DND-41 (cell line): Measurements from ENCODE around the gene RUNX3.

Experiments used
- ATAC-seq: fragments of 200-7000 bp; cut with Tn5 transposase; 3 replicates; pipeline ENCODE4 v1.9.1; 2021; ENCODE audit warnings: low read depth; ENCODE audit not compliant: insufficient read depth
- DNase-seq: peaks from one replicate; pipeline ENCODE4 v3.0.0-alpha.2; 2020
- H2AFZ ChIP-seq: 2 replicates; pipeline ENCODE4 v1.6.0; 2012; ENCODE audit warnings: low read depth, low read length
- H3K27ac ChIP-seq: 2 replicates; pipeline ENCODE4 v1.5.1; 2012; ENCODE audit warnings: low read length, inconsistent platforms
- H3K27me3 ChIP-seq: fragments of 200-600 bp; sonication (generic); 2 replicates; pipeline ENCODE4 v1.6.0; 2012; ENCODE audit warnings: low read length, mild to moderate bottlenecking, inconsistent platforms; ENCODE audit not compliant: insufficient read depth, poor library complexity
- H3K36me3 ChIP-seq: 2 replicates; pipeline ENCODE4 v1.5.1; 2012; ENCODE audit warnings: low read length, inconsistent platforms; ENCODE audit not compliant: insufficient read depth
- H3K4me1 ChIP-seq: 2 replicates; pipeline ENCODE4 v1.5.1; 2012; ENCODE audit warnings: mild to moderate bottlenecking, low read length; ENCODE audit not compliant: insufficient read depth
- H3K4me2 ChIP-seq: 2 replicates; pipeline ENCODE4 v1.6.0; 2012; ENCODE audit warnings: mild to moderate bottlenecking, moderate library complexity, low read length, inconsistent platforms; ENCODE audit not compliant: insufficient read depth
- H3K4me3 ChIP-seq, 2 experiments: fragments of 200-600 bp in 1 of 2; shearing (Covaris generic) in 1 of 2; 2 replicates each; pipeline ENCODE4 v1.5.1; 2012 to 2016; ENCODE audit warnings: inconsistent platforms in 2 of 2, low read length in 2 of 2, mild to moderate bottlenecking in 2 of 2, low read depth in 1 of 2, moderate library complexity in 1 of 2
- H3K79me2 ChIP-seq: 2 replicates; pipeline ENCODE4 v1.6.0; 2012; ENCODE audit warnings: low read length, inconsistent platforms; ENCODE audit not compliant: insufficient read depth
- H3K9ac ChIP-seq: 2 replicates; pipeline ENCODE4 v1.6.0; 2012; ENCODE audit warnings: low read depth, mild to moderate bottlenecking, inconsistent platforms, low read length, moderate library complexity
- H3K9me3 ChIP-seq: 2 replicates; pipeline ENCODE4 v1.5.1; 2012; ENCODE audit warnings: low read length, moderate library complexity, mild to moderate bottlenecking, inconsistent platforms; ENCODE audit not compliant: insufficient read depth, severe bottlenecking
- H4K20me1 ChIP-seq: 2 replicates; pipeline ENCODE4 v1.6.0; 2012; ENCODE audit warnings: low read length; ENCODE audit not compliant: insufficient read depth
- EZH2 ChIP-seq: IDR thresholded peaks from 3 replicates; pipeline ENCODE4 v1.6.1; 2012; ENCODE audit warnings: borderline replicate concordance, low read depth, mild to moderate bottlenecking, moderate library complexity, low read length, inconsistent platforms; ENCODE audit not compliant: severe bottlenecking
- TF ChIP-seq, protein P1 (sequence below): IDR thresholded peaks from 2 replicates; pipeline ENCODE4 v1.5.1; 2012; ENCODE audit warnings: borderline replicate concordance, low read length, moderate library complexity, mild to moderate bottlenecking; ENCODE audit not compliant: poor library complexity, severe bottlenecking; ENCODE audit errors: extremely low read depth

Gene RUNX3

DNA sequence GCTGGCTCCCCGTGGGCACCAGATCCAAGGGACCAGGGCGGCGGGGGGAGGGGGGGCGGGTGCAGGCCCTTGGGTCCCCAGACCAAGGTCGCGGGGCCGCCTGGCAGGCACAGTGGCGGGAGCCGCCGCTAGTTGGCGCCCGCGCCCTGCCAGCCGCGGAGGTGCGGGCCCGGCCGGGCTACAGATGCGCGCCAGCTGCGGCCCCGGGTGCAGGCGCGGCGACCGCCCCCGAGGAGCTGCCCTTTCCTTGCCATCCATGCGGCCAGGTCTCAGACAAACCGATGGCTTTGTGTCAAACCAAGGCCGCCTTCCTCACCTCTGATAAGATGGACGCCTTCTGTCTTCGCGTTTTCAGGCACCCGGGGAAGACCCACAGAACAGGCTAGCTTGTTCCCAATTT, 2.2 kb upstream of the RUNX3 start:
- Histone ChIP-seq H3K4me1 (peaks cover 37% of the 10 kb centered on the region), H3K4me2 (no peak overlapping the region), H3K27me3 (peaks cover 35% of the 10 kb centered on the region), H3K4me3 (no peak overlapping the region), H4K20me1 (peaks cover 12% of the 10 kb centered on the region), H3K79me2 (peaks cover 20% of the 10 kb centered on the region), H3K9me3 (no peaks in the 10 kb centered on the region), H3K27ac (no peak overlapping the region), H2AFZ (no peak overlapping the region), H3K36me3 (peaks cover 5% of the 10 kb centered on the region; the same call in 1 of the 2 replicates), H3K9ac (no peak overlapping the region)
- ATAC-seq, result no peak
- peak; percentile 37 for DNase-seq
- TF ChIP-seq EZH2, result no peak
- TF ChIP-seq, protein P1, sequence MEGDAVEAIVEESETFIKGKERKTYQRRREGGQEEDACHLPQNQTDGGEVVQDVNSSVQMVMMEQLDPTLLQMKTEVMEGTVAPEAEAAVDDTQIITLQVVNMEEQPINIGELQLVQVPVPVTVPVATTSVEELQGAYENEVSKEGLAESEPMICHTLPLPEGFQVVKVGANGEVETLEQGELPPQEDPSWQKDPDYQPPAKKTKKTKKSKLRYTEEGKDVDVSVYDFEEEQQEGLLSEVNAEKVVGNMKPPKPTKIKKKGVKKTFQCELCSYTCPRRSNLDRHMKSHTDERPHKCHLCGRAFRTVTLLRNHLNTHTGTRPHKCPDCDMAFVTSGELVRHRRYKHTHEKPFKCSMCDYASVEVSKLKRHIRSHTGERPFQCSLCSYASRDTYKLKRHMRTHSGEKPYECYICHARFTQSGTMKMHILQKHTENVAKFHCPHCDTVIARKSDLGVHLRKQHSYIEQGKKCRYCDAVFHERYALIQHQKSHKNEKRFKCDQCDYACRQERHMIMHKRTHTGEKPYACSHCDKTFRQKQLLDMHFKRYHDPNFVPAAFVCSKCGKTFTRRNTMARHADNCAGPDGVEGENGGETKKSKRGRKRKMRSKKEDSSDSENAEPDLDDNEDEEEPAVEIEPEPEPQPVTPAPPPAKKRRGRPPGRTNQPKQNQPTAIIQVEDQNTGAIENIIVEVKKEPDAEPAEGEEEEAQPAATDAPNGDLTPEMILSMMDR, result peak; percentile 57

DNA sequence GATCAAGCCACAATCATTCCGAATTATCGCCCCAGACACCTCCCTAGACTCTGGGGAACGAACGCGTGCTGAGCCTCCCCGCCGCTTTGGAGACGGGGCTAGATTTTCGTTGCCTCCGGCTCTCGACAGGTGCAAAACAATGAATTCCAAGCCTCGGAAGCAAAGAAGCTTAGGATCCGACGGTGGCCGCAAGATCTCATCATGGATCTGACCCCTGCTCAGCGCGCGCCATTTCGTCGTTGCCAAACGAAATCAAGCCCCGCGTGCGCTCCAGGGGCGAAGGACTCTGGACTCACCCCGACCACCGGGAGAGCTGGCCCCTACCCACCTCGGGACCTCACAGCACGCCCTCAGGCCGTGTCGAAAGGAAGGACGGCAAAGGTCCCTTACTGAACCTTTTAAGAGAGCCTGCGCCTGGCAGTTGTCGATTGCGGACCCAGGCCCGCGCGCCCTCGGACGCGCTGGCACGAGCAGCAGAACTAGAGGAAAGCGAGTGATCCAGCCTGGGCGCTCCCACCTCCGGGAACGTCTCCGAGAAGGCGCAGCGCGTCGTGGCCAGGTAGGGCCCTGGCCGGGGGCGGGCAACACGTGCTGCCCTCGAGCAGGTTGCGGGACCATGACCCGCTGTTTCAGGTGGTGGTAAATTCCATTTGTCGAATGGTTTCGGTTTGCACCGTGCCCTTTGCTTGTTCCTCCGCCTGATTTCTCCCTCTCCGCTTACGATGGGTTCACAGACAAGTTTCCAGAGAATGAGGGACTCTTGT, 1.6 kb upstream of the RUNX3 start:
- peaks cover 19% of the 10 kb centered on the region for H4K20me1 ChIP-seq
- H3K27ac ChIP-seq, result no peak overlapping the region
- H3K36me3 ChIP-seq, result peaks cover 12% of the 10 kb centered on the region; the same call in 1 of the 2 replicates
- no peak overlapping the region for H2AFZ ChIP-seq
- H3K9ac ChIP-seq, result no peak overlapping the region
- no peak for DNase-seq
- no peak for ATAC-seq
- peaks cover 43% of the 10 kb centered on the region for H3K4me1 ChIP-seq
- no peaks in the 10 kb centered on the region for H3K9me3 ChIP-seq
- peaks cover 36% of the 10 kb centered on the region for H3K27me3 ChIP-seq
- no peak overlapping the region for H3K4me2 ChIP-seq
- H3K79me2 ChIP-seq, result peaks cover 22% of the 10 kb centered on the region
- TF ChIP-seq EZH2, result no peak
- TF ChIP-seq, protein P1, result peak; percentile 6
- H3K4me3 ChIP-seq, result no peak overlapping the region

DNA sequence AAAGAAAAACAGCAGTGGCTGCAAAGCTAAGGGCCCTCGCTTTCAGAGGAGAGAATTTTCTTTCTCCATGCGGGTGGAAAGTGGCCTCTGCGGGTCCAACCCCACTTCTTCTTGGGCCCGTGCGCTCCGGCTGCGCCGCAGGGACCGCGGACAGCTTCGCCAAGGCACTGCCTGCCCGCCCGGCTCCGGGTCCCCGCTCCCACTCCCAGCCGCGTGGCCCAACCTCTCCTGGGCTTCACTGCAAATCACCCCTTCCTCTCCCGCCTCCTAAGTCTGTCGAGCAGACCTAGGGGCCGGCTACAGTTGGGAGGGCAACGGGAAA, 1.0 kb upstream of the RUNX3 start:
- Histone ChIP-seq H3K36me3 (peaks cover 16% of the 10 kb centered on the region; the same call in 1 of the 2 replicates), H3K9ac (peak overlapping the region; percentile 74), H4K20me1 (peaks cover 22% of the 10 kb centered on the region), H2AFZ (no peak overlapping the region), H3K4me2 (peak overlapping the region; percentile 89; the same call in 1 of the 2 replicates), H3K27me3 (peaks cover 36% of the 10 kb centered on the region), H3K4me3 (no peak overlapping the region), H3K9me3 (no peaks in the 10 kb centered on the region), H3K79me2 (peaks cover 22% of the 10 kb centered on the region), H3K4me1 (peaks cover 43% of the 10 kb centered on the region), H3K27ac (no peak overlapping the region)
- ATAC-seq (no peak), DNase-seq (no peak)
- TF ChIP-seq, protein P1, result no peak
- no peak for TF ChIP-seq EZH2
